HEK293 (cell line): Measurements from ENCODE around the gene ALOXE3.
A peak's percentile ranks its signal among the peaks of the same experiment; 100 is the strongest.

Experiments
- CTCF ChIA-PET: fragments of 350-600 bp; formaldehyde crosslinking; extraction: SDS; loops from one replicate; lab custom pipeline; 2021; ENCODE audit warnings: antibody characterized with exemption; lab: Yijun Ruan, JAX
- POLR2A ChIA-PET: fragments of 300-600 bp; formaldehyde crosslinking; extraction: SDS; loops from one replicate; lab custom pipeline; 2020; ENCODE audit warnings: antibody characterized with exemption, inconsistent platforms; lab: Yijun Ruan, JAX
- H3K27ac ChIP-seq: fragments of 200-500 bp; sonication (Bioruptor generic); 2 replicates; pipeline ENCODE4 v1.5.1; 2014; ENCODE audit warnings: low read depth, low read length, control low read depth, inconsistent platforms; ENCODE audit errors: extremely low read depth
- H3K36me3 ChIP-seq, 2 experiments: fragments of 200-500 bp in 1 of 2; sonication (Bioruptor generic) in 1 of 2; 1 replicate in 1 of 2; 2 replicates in 1 of 2; pipeline ENCODE4 v1.5.1; 2014 to 2017; ENCODE audit warnings: inconsistent platforms in 2 of 2, low read length in 2 of 2; ENCODE audit not compliant: control insufficient read depth in 2 of 2, insufficient read depth in 1 of 2
- H3K4me1 ChIP-seq: fragments of 200-500 bp; sonication (Bioruptor generic); 2 replicates; pipeline ENCODE4 v1.5.1; 2014; ENCODE audit warnings: mild to moderate bottlenecking, low read length, inconsistent platforms; ENCODE audit not compliant: control insufficient read depth, insufficient read depth
- H3K4me3 ChIP-seq: 2 replicates; pipeline ENCODE4 v1.5.1; 2011; ENCODE audit warnings: low read depth, mild to moderate bottlenecking, control low read depth, low read length, moderate library complexity
- H3K9me3 ChIP-seq: fragments of 200-500 bp; sonication (Bioruptor generic); 2 replicates; pipeline ENCODE4 v1.5.1; 2014; ENCODE audit warnings: low read depth, low read length, inconsistent platforms; ENCODE audit not compliant: control insufficient read depth, insufficient read depth
- CTCF ChIP-seq: fragments of 450-650 bp; formaldehyde crosslinking; IDR thresholded peaks from 2 replicates; pipeline ENCODE4 v1.5.1; 2016; ENCODE audit warnings: missing biosample characterization, missing genetic modification characterization
- FEZF1 ChIP-seq: fragments of 450-650 bp; formaldehyde crosslinking; IDR thresholded peaks from 2 replicates; pipeline ENCODE4 v1.5.1; 2016; ENCODE audit warnings: missing biosample characterization, missing genetic modification characterization
- GLIS2 ChIP-seq: fragments of 450-650 bp; formaldehyde crosslinking; IDR thresholded peaks from 2 replicates; pipeline ENCODE4 v1.5.1; 2016; ENCODE audit warnings: missing biosample characterization, missing genetic modification characterization
- KLF17 ChIP-seq: fragments of 450-650 bp; formaldehyde crosslinking; IDR thresholded peaks from 2 replicates; pipeline ENCODE4 v1.5.1; 2016; ENCODE audit warnings: missing biosample characterization, missing genetic modification characterization
- KLF8 ChIP-seq: fragments of 450-650 bp; formaldehyde crosslinking; IDR thresholded peaks from 2 replicates; pipeline ENCODE4 v1.5.1; 2016; ENCODE audit warnings: missing biosample characterization, missing genetic modification characterization
- KLF9 ChIP-seq: fragments of 450-650 bp; formaldehyde crosslinking; IDR thresholded peaks from 2 replicates; pipeline ENCODE4 v1.5.1; 2016; ENCODE audit warnings: missing biosample characterization, missing genetic modification characterization, low read depth
- MZF1 ChIP-seq: fragments of 450-650 bp; formaldehyde crosslinking; IDR thresholded peaks from 2 replicates; pipeline ENCODE4 v1.5.1; 2017; ENCODE audit warnings: missing biosample characterization, missing genetic modification characterization, borderline replicate concordance
- PATZ1 ChIP-seq: fragments of 450-650 bp; formaldehyde crosslinking; IDR thresholded peaks from 2 replicates; pipeline ENCODE4 v1.5.1; 2016; ENCODE audit warnings: missing biosample characterization, missing genetic modification characterization
- REPIN1 ChIP-seq: fragments of 450-650 bp; formaldehyde crosslinking; IDR thresholded peaks from 2 replicates; pipeline ENCODE4 v1.5.1; 2017; ENCODE audit warnings: missing biosample characterization, missing genetic modification characterization, low read depth
- ZNF138 ChIP-seq: fragments of 450-650 bp; formaldehyde crosslinking; IDR thresholded peaks from 2 replicates; pipeline ENCODE4 v1.5.1; 2016; ENCODE audit warnings: missing biosample characterization, missing genetic modification characterization, borderline replicate concordance
- ZNF214 ChIP-seq: fragments of 450-650 bp; formaldehyde crosslinking; IDR thresholded peaks from 2 replicates; pipeline ENCODE4 v1.5.1; 2017; ENCODE audit warnings: missing biosample characterization, mild to moderate bottlenecking, missing genetic modification characterization, borderline replicate concordance
- ZNF26 ChIP-seq: fragments of 450-650 bp; formaldehyde crosslinking; IDR thresholded peaks from 2 replicates; pipeline ENCODE4 v1.5.1; 2016; ENCODE audit warnings: missing biosample characterization, missing genetic modification characterization
- ZNF266 ChIP-seq: fragments of 450-650 bp; formaldehyde crosslinking; IDR thresholded peaks from 2 replicates; pipeline ENCODE4 v1.5.1; 2016; ENCODE audit warnings: missing biosample characterization, missing genetic modification characterization, low read depth
- ZNF280D ChIP-seq: fragments of 450-650 bp; formaldehyde crosslinking; IDR thresholded peaks from 2 replicates; pipeline ENCODE4 v1.5.1; 2016; ENCODE audit warnings: missing biosample characterization, missing genetic modification characterization
- ZNF311 ChIP-seq: fragments of 450-650 bp; formaldehyde crosslinking; IDR thresholded peaks from 2 replicates; pipeline ENCODE4 v1.5.1; 2017; ENCODE audit warnings: missing biosample characterization, missing genetic modification characterization, borderline replicate concordance
- ZNF423 ChIP-seq: fragments of 450-650 bp; formaldehyde crosslinking; IDR thresholded peaks from 2 replicates; pipeline ENCODE4 v1.5.1; 2016; ENCODE audit warnings: missing biosample characterization, missing genetic modification characterization
- ZNF510 ChIP-seq: fragments of 450-650 bp; formaldehyde crosslinking; IDR thresholded peaks from 2 replicates; pipeline ENCODE4 v1.5.1; 2018; ENCODE audit warnings: mild to moderate bottlenecking, missing genetic modification characterization, missing biosample characterization; ENCODE audit not compliant: insufficient replicate concordance
- ZNF521 ChIP-seq: fragments of 450-650 bp; formaldehyde crosslinking; IDR thresholded peaks from 2 replicates; pipeline ENCODE4 v1.5.1; 2017; ENCODE audit warnings: missing biosample characterization, mild to moderate bottlenecking, missing genetic modification characterization
- ZNF530 ChIP-seq: fragments of 450-650 bp; formaldehyde crosslinking; IDR thresholded peaks from 2 replicates; pipeline ENCODE4 v1.5.1; 2016; ENCODE audit warnings: low read depth, missing biosample characterization, missing genetic modification characterization
- ZNF560 ChIP-seq: fragments of 450-650 bp; formaldehyde crosslinking; IDR thresholded peaks from 2 replicates; pipeline ENCODE4 v1.5.1; 2017; ENCODE audit warnings: missing biosample characterization, missing genetic modification characterization, borderline replicate concordance
- ZNF580 ChIP-seq: fragments of 450-650 bp; formaldehyde crosslinking; IDR thresholded peaks from 2 replicates; pipeline ENCODE4 v1.5.1; 2016; ENCODE audit warnings: missing biosample characterization, missing genetic modification characterization
- ZNF596 ChIP-seq: fragments of 450-650 bp; IDR thresholded peaks from 2 replicates; pipeline ENCODE4 v1.5.0; 2018; ENCODE audit warnings: missing biosample characterization, mild to moderate bottlenecking, missing genetic modification characterization, moderate library complexity
- ZNF600 ChIP-seq: fragments of 450-650 bp; formaldehyde crosslinking; IDR thresholded peaks from 2 replicates; pipeline ENCODE4 v1.5.1; 2016; ENCODE audit warnings: missing biosample characterization, missing genetic modification characterization
- ZNF777 ChIP-seq: fragments of 450-650 bp; formaldehyde crosslinking; IDR thresholded peaks from 2 replicates; pipeline ENCODE4 v1.5.1; 2017; ENCODE audit warnings: missing biosample characterization, missing genetic modification characterization, borderline replicate concordance
- ZXDB ChIP-seq: fragments of 450-650 bp; formaldehyde crosslinking; IDR thresholded peaks from 2 replicates; pipeline ENCODE4 v1.5.1; 2016; ENCODE audit warnings: missing biosample characterization, missing genetic modification characterization

Gene ALOXE3

GRCh38 chr17:8109661-8110455 is 8.5 kb downstream of the ALOXE3 start:
- CTCF ChIA-PET: interaction anchor here (0.5 to 16.9 kb wide), 22 partner anchors 9 to 800 kb away, joined by 3 to 561 read pairs (median 4); partner anchors contain the start of genes ALOX12B, ALOXE3, BORCS6 and HES7
- POLR2A ChIA-PET: interaction anchor here (0.5 to 1.6 kb wide), 5 partner anchors 10 to 101 kb away, joined by 3 to 6 read pairs (median 4); partner anchors contain the start of gene AURKB
- no peaks in the 10 kb centered on the region for H3K9me3 ChIP-seq
- H3K4me3 ChIP-seq: peak overlapping the region; percentile 18
- H3K4me1 ChIP-seq: no peaks in the 10 kb centered on the region
- no peaks in the 10 kb centered on the region for H3K36me3 ChIP-seq
- no peak overlapping the region for H3K27ac ChIP-seq
- TF ChIP-seq ZNF530 (tag by site-specific recombination) (no peak), REPIN1 (tag by site-specific recombination) (no peak), ZNF214 (tag by site-specific recombination) (no peak), ZNF266 (tag by site-specific recombination) (no peak), ZNF560 (tag by site-specific recombination) (no peak), ZNF521 (tag by site-specific recombination) (no peak), ZNF777 (tag by site-specific recombination) (no peak), FEZF1 (tag by site-specific recombination) (no peak), ZXDB (tag by site-specific recombination) (no peak), ZNF280D (tag by site-specific recombination) (no peak), ZNF600 (no peak), KLF9 (0 out of 2 replicates have a peak, but pooled peaks have one; percentile 25), GLIS2 (tag by site-specific recombination) (no peak), ZNF311 (no peak), ZNF580 (no peak), PATZ1 (tag by site-specific recombination) (peak; percentile 69; the same call in 1 of the 2 replicates), KLF8 (tag by site-specific recombination) (no peak), KLF17 (tag by site-specific recombination) (no peak), ZNF423 (tag by site-specific recombination) (no peak; the same call in 1 of the 2 replicates), CTCF (tag by site-specific recombination) (peak; percentile 55), ZNF596 (tag by site-specific recombination) (no peak), ZNF138 (tag by site-specific recombination) (no peak), ZNF26 (no peak), MZF1 (tag by site-specific recombination) (no peak), ZNF510 (tag by site-specific recombination) (no peak)
